GM23338 (cell line): ENCODE data around the gene CCDC187.

Experiments used
- CREB1 ChIP-seq: fragments of 250-450 bp; sonication (Bioruptor Pico); IDR thresholded peaks from 2 replicates; pipeline ENCODE4 v1.5.0; 2020; ENCODE audit warnings: low read depth, mild to moderate bottlenecking, moderate library complexity
- EZH2 ChIP-seq: fragments of 200-600 bp; sonication (generic); IDR thresholded peaks from one replicate; pipeline ENCODE4 v1.8.0; 2017; ENCODE audit warnings: antibody characterized with exemption, mild to moderate bottlenecking, low read depth; ENCODE audit not compliant: unreplicated experiment
- EZH2phosphoT487 ChIP-seq: fragments of 200-600 bp; sonication (generic); IDR thresholded peaks from one replicate; pipeline ENCODE4 v1.8.1; 2018; ENCODE audit warnings: antibody characterized with exemption; ENCODE audit not compliant: unreplicated experiment
- JUNB ChIP-seq: IDR thresholded peaks from one replicate; pipeline ENCODE4 v1.6.1; 2016; ENCODE audit warnings: antibody characterized with exemption; ENCODE audit not compliant: unreplicated experiment
- POLR2AphosphoS5 ChIP-seq: IDR thresholded peaks from 2 replicates; pipeline ENCODE4 v1.6.1; 2016; ENCODE audit warnings: antibody characterized with exemption, low read depth
- ZNF114 ChIP-seq: fragments of 250-450 bp; sonication (Bioruptor Pico); IDR thresholded peaks from 2 replicates; pipeline ENCODE4 v1.5.0; 2020; ENCODE audit warnings: mild to moderate bottlenecking, moderate library complexity
- TF ChIP-seq, protein P1 (sequence below), 2 experiments: fragments of 200-600 bp in 1 of 2; sonication (generic) in 1 of 2; conservative IDR thresholded peaks; 2 replicates each; pipeline versions ENCODE4 v1.5.1 to v1.6.1; 2016 to 2017; ENCODE audit warnings: antibody characterized with exemption in 2 of 2, low read depth in 2 of 2, mild to moderate bottlenecking in 2 of 2, moderate library complexity in 1 of 2
- TF ChIP-seq, protein P2 (sequence below): IDR thresholded peaks from one replicate; pipeline ENCODE4 v1.6.1; 2018; ENCODE audit warnings: antibody characterized with exemption; ENCODE audit not compliant: unreplicated experiment
- TF ChIP-seq, protein P3 (sequence below): fragments of 250-450 bp; sonication (Bioruptor Pico); IDR thresholded peaks from 2 replicates; pipeline ENCODE4 v1.5.0; 2020; ENCODE audit warnings: mild to moderate bottlenecking, moderate library complexity
- TF ChIP-seq, protein P4 (sequence below): IDR thresholded peaks from 2 replicates; pipeline ENCODE4 v1.6.1; 2016; ENCODE audit warnings: antibody characterized with exemption

DNA sequence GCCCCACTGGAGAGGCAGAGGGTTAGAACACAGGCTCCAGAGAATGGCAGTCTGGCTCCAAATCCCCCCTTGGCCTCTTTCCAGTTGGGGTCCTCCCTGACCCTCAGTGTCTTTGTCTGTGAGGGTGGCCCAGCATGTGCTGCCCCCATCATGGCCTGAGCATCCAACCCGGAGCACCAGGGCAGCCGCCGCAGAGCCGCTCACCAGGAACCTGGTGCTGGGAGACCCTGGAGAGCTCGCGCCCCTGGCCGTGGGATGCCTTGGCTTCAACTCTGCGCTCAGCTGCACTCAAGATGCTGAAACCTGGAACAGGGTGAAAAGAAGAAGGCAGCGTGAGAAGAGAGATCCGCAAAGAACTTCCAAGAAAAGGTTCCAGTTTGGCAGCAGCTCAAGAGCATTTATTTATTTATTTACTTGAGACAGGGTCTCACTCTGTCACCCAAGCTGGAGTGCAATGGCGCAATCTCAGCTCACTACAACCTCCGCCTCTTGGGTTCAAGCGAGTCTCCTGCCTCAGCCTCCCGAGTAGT is 3.8 kb downstream of the CCDC187 start:
- TF ChIP-seq, protein P1, sequence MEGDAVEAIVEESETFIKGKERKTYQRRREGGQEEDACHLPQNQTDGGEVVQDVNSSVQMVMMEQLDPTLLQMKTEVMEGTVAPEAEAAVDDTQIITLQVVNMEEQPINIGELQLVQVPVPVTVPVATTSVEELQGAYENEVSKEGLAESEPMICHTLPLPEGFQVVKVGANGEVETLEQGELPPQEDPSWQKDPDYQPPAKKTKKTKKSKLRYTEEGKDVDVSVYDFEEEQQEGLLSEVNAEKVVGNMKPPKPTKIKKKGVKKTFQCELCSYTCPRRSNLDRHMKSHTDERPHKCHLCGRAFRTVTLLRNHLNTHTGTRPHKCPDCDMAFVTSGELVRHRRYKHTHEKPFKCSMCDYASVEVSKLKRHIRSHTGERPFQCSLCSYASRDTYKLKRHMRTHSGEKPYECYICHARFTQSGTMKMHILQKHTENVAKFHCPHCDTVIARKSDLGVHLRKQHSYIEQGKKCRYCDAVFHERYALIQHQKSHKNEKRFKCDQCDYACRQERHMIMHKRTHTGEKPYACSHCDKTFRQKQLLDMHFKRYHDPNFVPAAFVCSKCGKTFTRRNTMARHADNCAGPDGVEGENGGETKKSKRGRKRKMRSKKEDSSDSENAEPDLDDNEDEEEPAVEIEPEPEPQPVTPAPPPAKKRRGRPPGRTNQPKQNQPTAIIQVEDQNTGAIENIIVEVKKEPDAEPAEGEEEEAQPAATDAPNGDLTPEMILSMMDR (conservative IDR thresholded peaks at IDR 0.05; ENCODE audit: low read depth in 2 of 2) = no peak
- TF ChIP-seq EZH2 (no peak), ZNF114 (CRISPR knock-in tag) (no peak), POLR2AphosphoS5 (no peak), CREB1 (CRISPR knock-in tag) (no peak), JUNB (no peak), EZH2phosphoT487 (no peak)
- TF ChIP-seq, protein P2, sequence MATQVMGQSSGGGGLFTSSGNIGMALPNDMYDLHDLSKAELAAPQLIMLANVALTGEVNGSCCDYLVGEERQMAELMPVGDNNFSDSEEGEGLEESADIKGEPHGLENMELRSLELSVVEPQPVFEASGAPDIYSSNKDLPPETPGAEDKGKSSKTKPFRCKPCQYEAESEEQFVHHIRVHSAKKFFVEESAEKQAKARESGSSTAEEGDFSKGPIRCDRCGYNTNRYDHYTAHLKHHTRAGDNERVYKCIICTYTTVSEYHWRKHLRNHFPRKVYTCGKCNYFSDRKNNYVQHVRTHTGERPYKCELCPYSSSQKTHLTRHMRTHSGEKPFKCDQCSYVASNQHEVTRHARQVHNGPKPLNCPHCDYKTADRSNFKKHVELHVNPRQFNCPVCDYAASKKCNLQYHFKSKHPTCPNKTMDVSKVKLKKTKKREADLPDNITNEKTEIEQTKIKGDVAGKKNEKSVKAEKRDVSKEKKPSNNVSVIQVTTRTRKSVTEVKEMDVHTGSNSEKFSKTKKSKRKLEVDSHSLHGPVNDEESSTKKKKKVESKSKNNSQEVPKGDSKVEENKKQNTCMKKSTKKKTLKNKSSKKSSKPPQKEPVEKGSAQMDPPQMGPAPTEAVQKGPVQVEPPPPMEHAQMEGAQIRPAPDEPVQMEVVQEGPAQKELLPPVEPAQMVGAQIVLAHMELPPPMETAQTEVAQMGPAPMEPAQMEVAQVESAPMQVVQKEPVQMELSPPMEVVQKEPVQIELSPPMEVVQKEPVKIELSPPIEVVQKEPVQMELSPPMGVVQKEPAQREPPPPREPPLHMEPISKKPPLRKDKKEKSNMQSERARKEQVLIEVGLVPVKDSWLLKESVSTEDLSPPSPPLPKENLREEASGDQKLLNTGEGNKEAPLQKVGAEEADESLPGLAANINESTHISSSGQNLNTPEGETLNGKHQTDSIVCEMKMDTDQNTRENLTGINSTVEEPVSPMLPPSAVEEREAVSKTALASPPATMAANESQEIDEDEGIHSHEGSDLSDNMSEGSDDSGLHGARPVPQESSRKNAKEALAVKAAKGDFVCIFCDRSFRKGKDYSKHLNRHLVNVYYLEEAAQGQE = no peak
- TF ChIP-seq, protein P3, sequence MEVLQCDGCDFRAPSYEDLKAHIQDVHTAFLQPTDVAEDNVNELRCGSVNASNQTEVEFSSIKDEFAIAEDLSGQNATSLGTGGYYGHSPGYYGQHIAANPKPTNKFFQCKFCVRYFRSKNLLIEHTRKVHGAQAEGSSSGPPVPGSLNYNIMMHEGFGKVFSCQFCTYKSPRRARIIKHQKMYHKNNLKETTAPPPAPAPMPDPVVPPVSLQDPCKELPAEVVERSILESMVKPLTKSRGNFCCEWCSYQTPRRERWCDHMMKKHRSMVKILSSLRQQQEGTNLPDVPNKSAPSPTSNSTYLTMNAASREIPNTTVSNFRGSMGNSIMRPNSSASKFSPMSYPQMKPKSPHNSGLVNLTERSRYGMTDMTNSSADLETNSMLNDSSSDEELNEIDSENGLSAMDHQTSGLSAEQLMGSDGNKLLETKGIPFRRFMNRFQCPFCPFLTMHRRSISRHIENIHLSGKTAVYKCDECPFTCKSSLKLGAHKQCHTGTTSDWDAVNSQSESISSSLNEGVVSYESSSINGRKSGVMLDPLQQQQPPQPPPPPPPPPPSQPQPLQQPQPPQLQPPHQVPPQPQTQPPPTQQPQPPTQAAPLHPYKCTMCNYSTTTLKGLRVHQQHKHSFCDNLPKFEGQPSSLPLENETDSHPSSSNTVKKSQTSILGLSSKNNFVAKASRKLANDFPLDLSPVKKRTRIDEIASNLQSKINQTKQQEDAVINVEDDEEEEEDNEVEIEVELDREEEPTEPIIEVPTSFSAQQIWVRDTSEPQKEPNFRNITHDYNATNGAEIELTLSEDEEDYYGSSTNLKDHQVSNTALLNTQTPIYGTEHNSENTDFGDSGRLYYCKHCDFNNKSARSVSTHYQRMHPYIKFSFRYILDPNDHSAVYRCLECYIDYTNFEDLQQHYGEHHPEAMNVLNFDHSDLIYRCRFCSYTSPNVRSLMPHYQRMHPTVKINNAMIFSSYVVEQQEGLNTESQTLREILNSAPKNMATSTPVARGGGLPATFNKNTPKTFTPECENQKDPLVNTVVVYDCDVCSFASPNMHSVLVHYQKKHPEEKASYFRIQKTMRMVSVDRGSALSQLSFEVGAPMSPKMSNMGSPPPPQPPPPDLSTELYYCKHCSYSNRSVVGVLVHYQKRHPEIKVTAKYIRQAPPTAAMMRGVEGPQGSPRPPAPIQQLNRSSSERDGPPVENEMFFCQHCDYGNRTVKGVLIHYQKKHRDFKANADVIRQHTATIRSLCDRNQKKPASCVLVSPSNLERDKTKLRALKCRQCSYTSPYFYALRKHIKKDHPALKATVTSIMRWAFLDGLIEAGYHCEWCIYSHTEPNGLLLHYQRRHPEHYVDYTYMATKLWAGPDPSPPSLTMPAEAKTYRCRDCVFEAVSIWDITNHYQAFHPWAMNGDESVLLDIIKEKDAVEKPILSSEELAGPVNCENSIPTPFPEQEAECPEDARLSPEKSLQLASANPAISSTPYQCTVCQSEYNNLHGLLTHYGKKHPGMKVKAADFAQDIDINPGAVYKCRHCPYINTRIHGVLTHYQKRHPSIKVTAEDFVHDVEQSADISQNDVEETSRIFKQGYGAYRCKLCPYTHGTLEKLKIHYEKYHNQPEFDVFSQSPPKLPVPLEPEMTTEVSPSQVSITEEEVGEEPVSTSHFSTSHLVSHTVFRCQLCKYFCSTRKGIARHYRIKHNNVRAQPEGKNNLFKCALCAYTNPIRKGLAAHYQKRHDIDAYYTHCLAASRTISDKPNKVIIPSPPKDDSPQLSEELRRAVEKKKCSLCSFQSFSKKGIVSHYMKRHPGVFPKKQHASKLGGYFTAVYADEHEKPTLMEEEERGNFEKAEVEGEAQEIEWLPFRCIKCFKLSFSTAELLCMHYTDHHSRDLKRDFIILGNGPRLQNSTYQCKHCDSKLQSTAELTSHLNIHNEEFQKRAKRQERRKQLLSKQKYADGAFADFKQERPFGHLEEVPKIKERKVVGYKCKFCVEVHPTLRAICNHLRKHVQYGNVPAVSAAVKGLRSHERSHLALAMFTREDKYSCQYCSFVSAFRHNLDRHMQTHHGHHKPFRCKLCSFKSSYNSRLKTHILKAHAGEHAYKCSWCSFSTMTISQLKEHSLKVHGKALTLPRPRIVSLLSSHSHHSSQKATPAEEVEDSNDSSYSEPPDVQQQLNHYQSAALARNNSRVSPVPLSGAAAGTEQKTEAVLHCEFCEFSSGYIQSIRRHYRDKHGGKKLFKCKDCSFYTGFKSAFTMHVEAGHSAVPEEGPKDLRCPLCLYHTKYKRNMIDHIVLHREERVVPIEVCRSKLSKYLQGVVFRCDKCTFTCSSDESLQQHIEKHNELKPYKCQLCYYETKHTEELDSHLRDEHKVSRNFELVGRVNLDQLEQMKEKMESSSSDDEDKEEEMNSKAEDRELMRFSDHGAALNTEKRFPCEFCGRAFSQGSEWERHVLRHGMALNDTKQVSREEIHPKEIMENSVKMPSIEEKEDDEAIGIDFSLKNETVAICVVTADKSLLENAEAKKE (CRISPR knock-in tag) = no peak
- TF ChIP-seq, protein P4, sequence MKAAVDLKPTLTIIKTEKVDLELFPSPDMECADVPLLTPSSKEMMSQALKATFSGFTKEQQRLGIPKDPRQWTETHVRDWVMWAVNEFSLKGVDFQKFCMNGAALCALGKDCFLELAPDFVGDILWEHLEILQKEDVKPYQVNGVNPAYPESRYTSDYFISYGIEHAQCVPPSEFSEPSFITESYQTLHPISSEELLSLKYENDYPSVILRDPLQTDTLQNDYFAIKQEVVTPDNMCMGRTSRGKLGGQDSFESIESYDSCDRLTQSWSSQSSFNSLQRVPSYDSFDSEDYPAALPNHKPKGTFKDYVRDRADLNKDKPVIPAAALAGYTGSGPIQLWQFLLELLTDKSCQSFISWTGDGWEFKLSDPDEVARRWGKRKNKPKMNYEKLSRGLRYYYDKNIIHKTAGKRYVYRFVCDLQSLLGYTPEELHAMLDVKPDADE = no peak
